Endothelial cell of umbilical vein (primary cell): Measurements from ENCODE around the gene MR1. TPM values are rescaled to one million over a fixed set of nuclear protein-coding genes. Genes with fewer than 3 reads are reported as not detected.
A peak's percentile ranks its signal among the peaks of the same experiment; 100 is the strongest.

Experiments
- BruUV-seq: library from RNA; stranded (reverse); fragments of 400-500 nt; replicated peaks from 2 replicates; lab custom pipeline; 2021; lab: Mats Ljungman, UMichigan
- CTCF ChIA-PET: fragments of 300-600, 350-600 bp; sonication (Branson Sonifier 250); formaldehyde crosslinking; loops from one replicate; lab custom pipeline; 2021; ENCODE audit warnings: antibody characterized with exemption, inconsistent platforms; lab: Charles Lee
- POLR2A ChIA-PET: fragments of 300-600, 350-600 bp; sonication (Branson Sonifier 250); formaldehyde crosslinking; loops from one replicate; lab custom pipeline; 2021; ENCODE audit warnings: antibody characterized with exemption, inconsistent platforms; lab: Charles Lee
- DNase-seq: peaks from one replicate; pipeline ENCODE4 v3.0.0-alpha.2; 2011; ENCODE audit warnings: low read depth, low spot score
- FAIRE-seq: peaks from 2 replicates; lab custom pipeline; 2011; peaks lifted over from hg19 to GRCh38; lab: Jason Lieb, UNC
- H2AFZ ChIP-seq: 2 replicates; pipeline ENCODE4 v1.6.0; 2012; ENCODE audit warnings: low read depth, low read length, control low read depth, inconsistent platforms
- H3K27ac ChIP-seq: 2 replicates; pipeline ENCODE4 v1.5.1; 2011; ENCODE audit warnings: low read depth, mild to moderate bottlenecking, control low read depth, low read length, moderate library complexity; ENCODE audit not compliant: insufficient read depth
- H3K27me3 ChIP-seq, 2 experiments: 2 replicates each; pipeline versions ENCODE4 v1.6.0 to v1.6.1; 2011; ENCODE audit warnings: low read length in 2 of 2, mixed read lengths in 1 of 2; ENCODE audit not compliant: control insufficient read depth in 2 of 2, insufficient read depth in 2 of 2
- H3K36me3 ChIP-seq, 2 experiments: 2 replicates in 1 of 2; 3 replicates in 1 of 2; pipeline ENCODE4 v1.5.1; 2011; ENCODE audit warnings: low read length in 2 of 2, mild to moderate bottlenecking in 1 of 2, moderate library complexity in 1 of 2; ENCODE audit not compliant: control insufficient read depth in 2 of 2, insufficient read depth in 2 of 2; ENCODE audit errors: extremely low read depth in 1 of 2
- H3K4me1 ChIP-seq: 3 replicates; pipeline ENCODE4 v1.5.1; 2011; ENCODE audit warnings: mild to moderate bottlenecking, low read length; ENCODE audit not compliant: control insufficient read depth, insufficient read depth; ENCODE audit errors: extremely low read depth
- H3K4me2 ChIP-seq: 2 replicates; pipeline ENCODE4 v1.6.1; 2011; ENCODE audit warnings: low read length, control low read depth, mixed read lengths; ENCODE audit not compliant: insufficient read depth
- H3K4me3 ChIP-seq, 3 experiments: fragments of 200-600 bp in 1 of 3; sonication (generic), shearing (Covaris generic) in 1 of 3; replicated peaks in 1 of 3; 2 replicates each; pipeline ENCODE4 v1.5.1; 2011 to 2016; ENCODE audit warnings: control low read depth in 3 of 3, low read length in 3 of 3, mild to moderate bottlenecking in 2 of 3, inconsistent platforms in 1 of 3, low read depth in 1 of 3, moderate library complexity in 1 of 3; ENCODE audit not compliant: insufficient read depth in 1 of 3
- H3K79me2 ChIP-seq: 2 replicates; pipeline ENCODE4 v1.6.0; 2012; ENCODE audit warnings: low read length, inconsistent platforms; ENCODE audit not compliant: control insufficient read depth, insufficient read depth
- H3K9ac ChIP-seq: replicated peaks from 2 replicates; pipeline ENCODE3; 2011; ENCODE audit warnings: low read length, control low read depth; ENCODE audit not compliant: insufficient read depth; ENCODE audit errors: extremely low read depth
- H3K9me1 ChIP-seq: replicated peaks from 3 replicates; pipeline ENCODE4 v1.6.0; 2011; ENCODE audit warnings: mild to moderate bottlenecking, low read length; ENCODE audit not compliant: control insufficient read depth, insufficient read depth; ENCODE audit errors: extremely low read depth
- H3K9me3 ChIP-seq: replicated peaks from 2 replicates; pipeline ENCODE4 v1.5.1; 2012; ENCODE audit warnings: low read length, inconsistent platforms; ENCODE audit not compliant: control insufficient read depth, insufficient read depth
- H4K20me1 ChIP-seq: replicated peaks from 2 replicates; pipeline ENCODE3; 2011; ENCODE audit warnings: mild to moderate bottlenecking, low read length; ENCODE audit not compliant: control insufficient read depth, insufficient read depth; ENCODE audit errors: extremely low read depth
- EZH2 ChIP-seq: IDR thresholded peaks from 2 replicates; pipeline ENCODE4 v1.6.1; 2012; ENCODE audit warnings: borderline replicate concordance, low read depth, mild to moderate bottlenecking, moderate library complexity, low read length, inconsistent platforms; ENCODE audit not compliant: severe bottlenecking
- FOS ChIP-seq: IDR thresholded peaks from 2 replicates; pipeline ENCODE4 v1.6.1; 2011; ENCODE audit warnings: mild to moderate bottlenecking, low read length, moderate library complexity, borderline replicate concordance; ENCODE audit not compliant: insufficient read depth
- GATA2 ChIP-seq: IDR thresholded peaks from 2 replicates; pipeline ENCODE4 v1.7.0; 2011; ENCODE audit warnings: low read depth, mild to moderate bottlenecking, moderate library complexity, mixed read lengths, low read length; ENCODE audit not compliant: insufficient read length, insufficient read depth
- JUN ChIP-seq: IDR thresholded peaks from 2 replicates; pipeline ENCODE4 v1.6.1; 2011; ENCODE audit warnings: borderline replicate concordance, low read depth; ENCODE audit not compliant: insufficient read length, insufficient read depth
- MYC ChIP-seq: IDR thresholded peaks from one replicate; pipeline ENCODE4 v1.6.1; 2011; ENCODE audit warnings: mild to moderate bottlenecking, low read depth, low read length
- POLR2A ChIP-seq: IDR thresholded peaks from 2 replicates; pipeline ENCODE4 v1.6.1; 2012; ENCODE audit warnings: low read depth, mild to moderate bottlenecking, control low read depth, low read length
- POLR2AphosphoS5 ChIP-seq: IDR thresholded peaks from 2 replicates; pipeline ENCODE4 v1.6.1; 2012; ENCODE audit warnings: low read depth, mild to moderate bottlenecking, control low read depth, low read length, moderate library complexity; ENCODE audit not compliant: insufficient read depth
- dilution Hi-C: fragments of 300-500 bp; cut with MboI; formaldehyde crosslinking; loops from one replicate; pipeline ENCODE4 v1.15.0; 2019; ENCODE audit warnings: low sequenced_read_pairs; ENCODE audit not compliant: extremely low pct_ligation_motif_present
- intact Hi-C: fragments of 100-400 bp; cut with micrococcal nuclease; formaldehyde crosslinking; loops from one replicate; pipeline ENCODE4 v1.10.0; 2022
- polyA plus RNA-seq, 4 experiments: library from polyadenylated mRNA; depleted of rRNA in 3 of 4; stranded (reverse) in 3 of 4; unstranded in 1 of 4; fragments of >200 nt; gene quantifications; 2 replicates each; pipeline versions ENCODE4 v1.2.1 to v1.2.3, GENCODE V29; 2011 to 2012; ENCODE audit warnings: missing spikeins in 1 of 4
- total RNA-seq: library from RNA; stranded (reverse); gene quantifications from 2 replicates; pipeline ENCODE4 v1.2.3, GENCODE V29; 2021
- TF ChIP-seq, protein P1 (sequence below): IDR thresholded peaks from 2 replicates; pipeline ENCODE4 v1.6.1; 2011; ENCODE audit not compliant: insufficient read depth, insufficient read length
- TF ChIP-seq, protein P2 (sequence below), 2 donors: IDR thresholded peaks; 1 replicate in 1 of 2; 2 replicates in 1 of 2; pipeline ENCODE4 v1.5.1; 2011; ENCODE audit warnings: low read length in 2 of 2, mild to moderate bottlenecking in 2 of 2, moderate library complexity in 2 of 2, control low read depth in 1 of 2, inconsistent platforms in 1 of 2, low read depth in 1 of 2; ENCODE audit not compliant: insufficient read depth in 1 of 2; ENCODE audit errors: extremely low read depth in 1 of 2

The MR1 gene
- total and polyA plus RNA-seq, 2 donors (not counting 3 experiments of a cell fraction or from before 2014, with no cell fraction given), result 1.3 to 2.5 TPM

DNA sequence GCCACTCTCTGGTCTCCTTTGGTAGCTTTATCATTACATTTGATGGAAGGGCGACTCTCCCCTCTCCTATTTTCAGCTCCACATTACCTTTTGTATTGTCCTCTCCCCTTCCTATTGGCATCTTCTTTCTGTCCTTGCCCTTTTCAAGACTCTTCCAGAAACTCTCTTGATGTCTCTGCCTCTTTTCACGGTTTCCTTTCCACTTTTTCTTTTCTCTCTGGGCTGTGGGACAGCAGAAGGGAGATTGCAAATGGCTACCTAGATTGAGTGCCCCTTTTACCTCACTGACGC lies 72.2 kb downstream of the MR1 start:
- ChIA-PET POLR2A (interaction anchor here (1.7 to 5.8 kb wide), 4 partner anchors 15 to 84 kb away, joined by 3 to 114 read pairs (median 16); partner anchors contain the start of gene IER5), CTCF (interaction anchor here (1.1 to 4.8 kb wide), 10 partner anchors 11 to 1291 kb away, joined by 3 to 43 read pairs (median 4); no protein-coding TSS in a partner anchor)
- dilution Hi-C loops, result no loop called here
- FAIRE-seq, result no peak
- no peaks in the 10 kb centered on the region for H3K9me3 ChIP-seq
- BruUV-seq, result no TSS peak
- H3K36me3 ChIP-seq, result no peaks in the 10 kb centered on the region
- H3K27ac ChIP-seq, result no peak overlapping the region
- H3K4me3 ChIP-seq, result no peak overlapping the region
- peaks cover 52% of the 10 kb centered on the region for H3K4me1 ChIP-seq
- peak overlapping the region; percentile 26 for H3K4me2 ChIP-seq
- no peak overlapping the region for H3K9ac ChIP-seq
- DNase-seq, result no peak
- H2AFZ ChIP-seq, result peak overlapping the region; percentile 40
- no peaks in the 10 kb centered on the region for H3K27me3 ChIP-seq
- intact Hi-C loops, result no loop called here
- TF ChIP-seq, protein P1, sequence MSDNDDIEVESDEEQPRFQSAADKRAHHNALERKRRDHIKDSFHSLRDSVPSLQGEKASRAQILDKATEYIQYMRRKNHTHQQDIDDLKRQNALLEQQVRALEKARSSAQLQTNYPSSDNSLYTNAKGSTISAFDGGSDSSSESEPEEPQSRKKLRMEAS, result no peak
- TF ChIP-seq FOS (no peak), POLR2AphosphoS5 (no peak), JUN (no peak), GATA2 (no peak), MYC (no peak), POLR2A (no peak), EZH2 (no peak)
- TF ChIP-seq, protein P2, sequence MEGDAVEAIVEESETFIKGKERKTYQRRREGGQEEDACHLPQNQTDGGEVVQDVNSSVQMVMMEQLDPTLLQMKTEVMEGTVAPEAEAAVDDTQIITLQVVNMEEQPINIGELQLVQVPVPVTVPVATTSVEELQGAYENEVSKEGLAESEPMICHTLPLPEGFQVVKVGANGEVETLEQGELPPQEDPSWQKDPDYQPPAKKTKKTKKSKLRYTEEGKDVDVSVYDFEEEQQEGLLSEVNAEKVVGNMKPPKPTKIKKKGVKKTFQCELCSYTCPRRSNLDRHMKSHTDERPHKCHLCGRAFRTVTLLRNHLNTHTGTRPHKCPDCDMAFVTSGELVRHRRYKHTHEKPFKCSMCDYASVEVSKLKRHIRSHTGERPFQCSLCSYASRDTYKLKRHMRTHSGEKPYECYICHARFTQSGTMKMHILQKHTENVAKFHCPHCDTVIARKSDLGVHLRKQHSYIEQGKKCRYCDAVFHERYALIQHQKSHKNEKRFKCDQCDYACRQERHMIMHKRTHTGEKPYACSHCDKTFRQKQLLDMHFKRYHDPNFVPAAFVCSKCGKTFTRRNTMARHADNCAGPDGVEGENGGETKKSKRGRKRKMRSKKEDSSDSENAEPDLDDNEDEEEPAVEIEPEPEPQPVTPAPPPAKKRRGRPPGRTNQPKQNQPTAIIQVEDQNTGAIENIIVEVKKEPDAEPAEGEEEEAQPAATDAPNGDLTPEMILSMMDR (IDR thresholded peaks at IDR 0.05; ENCODE audit: extremely low read depth in 1 of 2, insufficient read depth in 1 of 2, low read depth in 1 of 2, low read length in 2 of 2), result no peak
- H4K20me1 ChIP-seq, result no peaks in the 10 kb centered on the region
- no peaks in the 10 kb centered on the region for H3K79me2 ChIP-seq
- no peaks in the 10 kb centered on the region for H3K9me1 ChIP-seq
